BLaER1 treated with 17β-estradiol and CSF1 and Interleukin-3, amounts not matched to agents 10 nM and 100 nM (cell line): ENCODE data around the gene PRAC1.

Experiments
- H3K27ac ChIP-seq, 11 experiments: shearing (Covaris generic); formaldehyde crosslinking; 2 replicates each; pipeline ENCODE4 v1.8.1; 2022
- H3K27me3 ChIP-seq, 11 experiments: shearing (Covaris generic); formaldehyde crosslinking; 2 replicates each; pipeline ENCODE4 v1.8.1; 2022
- H3K36me3 ChIP-seq, 11 experiments: shearing (Covaris generic); formaldehyde crosslinking; 2 replicates each; pipeline ENCODE4 v1.8.1; 2022
- H3K4me1 ChIP-seq, 10 experiments: shearing (Covaris generic); formaldehyde crosslinking; 2 replicates each; pipeline ENCODE4 v1.8.1; 2022
- H3K4me2 ChIP-seq, 11 experiments: shearing (Covaris generic); formaldehyde crosslinking; 2 replicates each; pipeline ENCODE4 v1.8.1; 2022
- H3K4me3 ChIP-seq, 10 experiments: shearing (Covaris generic); formaldehyde crosslinking; 2 replicates each; pipeline ENCODE4 v1.8.1; 2022
- H3K9ac ChIP-seq, 11 experiments: shearing (Covaris generic); formaldehyde crosslinking; 2 replicates each; pipeline ENCODE4 v1.8.1; 2022
- H3K9me3 ChIP-seq, 11 experiments: shearing (Covaris generic); formaldehyde crosslinking; replicated peaks in 1 of 11; 2 replicates each; pipeline ENCODE4 v1.8.1; 2022
- H4K20me1 ChIP-seq, 11 experiments: shearing (Covaris generic); formaldehyde crosslinking; 2 replicates each; pipeline ENCODE4 v1.8.1; 2022
- Cebpa-rat ChIP-seq, 11 experiments: shearing (Covaris generic); IDR thresholded peaks; 2 replicates each; pipeline ENCODE4 v1.8.1; 2022

PRAC1 gene

DNA sequence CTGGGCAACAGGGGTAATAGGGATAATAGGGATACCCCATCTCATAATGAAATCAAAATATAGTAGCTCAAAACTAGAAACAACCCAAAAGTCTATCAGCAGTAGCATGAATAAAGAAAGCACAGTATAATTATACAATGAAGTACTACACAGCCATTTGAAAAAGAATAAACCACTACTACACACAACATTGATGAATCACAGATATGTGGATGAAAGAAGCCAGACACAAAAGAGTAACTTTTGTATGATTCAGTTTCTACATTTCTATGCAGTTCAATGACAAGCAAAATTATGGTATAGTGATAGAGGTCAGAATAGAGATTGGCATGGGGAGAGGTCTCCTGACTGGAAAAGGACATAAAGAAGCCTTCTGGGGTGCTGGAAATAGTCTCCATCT lies 9.0 kb upstream of the PRAC1 start:
- H3K27me3 ChIP-seq, result peaks cover 100% of the 10 kb centered on the region in 11 experiments
- H3K9ac ChIP-seq, result no peak overlapping the region
- H3K9me3 ChIP-seq, result 0 out of 22 replicates have a peak, but pooled peaks cover 0 to 2% (median 0%) of the 10 kb centered on the region in 11 experiments
- no peaks in the 10 kb centered on the region for H3K36me3 ChIP-seq
- peaks cover 0 to 91% (median 78%) of the 10 kb centered on the region in 11 experiments; a peak in 17 of 22 replicates for H4K20me1 ChIP-seq
- no peak overlapping the region for H3K27ac ChIP-seq
- H3K4me2 ChIP-seq, result no peak overlapping the region
- peaks cover 0 to 14% (median 0%) of the 10 kb centered on the region in 10 experiments; a peak in 4 of 20 replicates for H3K4me1 ChIP-seq
- H3K4me3 ChIP-seq, result no peak overlapping the region
- no peak for TF ChIP-seq Cebpa-rat (IDR thresholded peaks at IDR 0.05)

DNA sequence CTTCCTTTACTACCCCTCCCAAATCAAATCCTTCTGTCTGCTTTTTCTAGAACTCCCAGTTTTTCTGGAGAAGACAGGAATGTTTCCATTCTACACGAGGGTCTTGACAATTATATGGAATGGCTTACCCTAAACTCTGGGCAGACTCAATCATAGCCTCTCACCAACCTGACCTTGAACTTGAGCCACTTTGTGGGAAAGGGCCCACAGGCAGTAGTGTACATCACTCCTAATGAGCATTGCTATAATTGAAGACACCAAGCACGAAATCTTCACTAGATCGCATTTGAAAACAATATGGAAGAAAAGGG lies 7.9 kb upstream of the PRAC1 start:
- Histone ChIP-seq H4K20me1 (peaks cover 0 to 91% (median 79%) of the 10 kb centered on the region in 11 experiments; a peak in 18 of 22 replicates), H3K4me2 (no peak overlapping the region), H3K9ac (no peak overlapping the region), H3K36me3 (no peaks in the 10 kb centered on the region), H3K9me3 (no peaks in the 10 kb centered on the region), H3K27me3 (peaks cover 100% of the 10 kb centered on the region in 11 experiments), H3K27ac (no peak overlapping the region), H3K4me1 (peaks cover 0 to 14% (median 0%) of the 10 kb centered on the region in 10 experiments; a peak in 5 of 20 replicates), H3K4me3 (no peak overlapping the region)
- no peak for TF ChIP-seq Cebpa-rat (IDR thresholded peaks at IDR 0.05)

DNA sequence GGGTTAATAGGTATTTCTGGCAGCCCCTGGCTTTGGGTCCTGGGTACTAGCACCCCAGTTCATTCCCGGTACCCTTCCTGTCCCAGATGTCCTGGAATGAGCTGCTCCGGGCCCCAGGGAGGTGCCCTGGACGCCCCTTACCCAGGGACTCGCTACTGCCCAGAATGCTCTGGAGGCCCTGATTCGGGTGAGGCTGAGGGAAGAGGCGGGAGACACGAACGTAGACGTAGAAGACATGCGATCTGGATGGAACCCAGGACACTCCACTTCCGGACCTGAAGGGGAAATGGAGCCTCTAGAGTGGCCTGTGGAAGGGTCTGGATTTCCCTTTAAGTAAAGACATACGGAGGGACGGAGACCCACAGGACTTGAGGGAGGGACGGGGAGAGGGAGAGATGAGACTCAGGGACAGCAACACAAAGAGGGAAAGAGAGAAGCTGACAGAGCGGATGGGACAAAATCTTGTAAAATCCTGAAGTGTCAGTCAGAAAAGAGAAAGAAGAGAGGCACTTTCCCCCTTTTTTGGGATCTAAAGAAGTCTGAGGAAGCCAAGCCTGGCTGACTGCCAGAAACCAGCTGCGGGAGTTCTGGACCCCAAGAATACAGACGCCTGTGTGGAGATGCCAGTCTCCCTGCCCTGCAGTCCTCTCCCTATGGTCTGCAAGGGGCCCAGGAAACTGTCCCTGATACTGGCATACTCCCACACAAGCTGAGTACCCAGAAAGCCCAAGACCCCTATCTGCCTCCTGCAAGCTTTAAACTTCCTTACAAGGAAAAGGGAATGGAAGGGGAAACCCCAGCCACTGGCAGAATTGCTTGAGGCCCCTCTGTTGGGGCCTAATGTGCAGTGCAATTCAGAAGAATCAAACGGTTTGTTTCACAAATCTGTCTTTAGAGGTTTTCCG lies 7.3 kb upstream of the PRAC1 start:
- Histone ChIP-seq H3K4me3 (no peak overlapping the region), H3K9me3 (no peaks in the 10 kb centered on the region), H3K27ac (no peak overlapping the region), H3K4me1 (peaks cover 0 to 18% (median 0%) of the 10 kb centered on the region in 10 experiments; a peak in 5 of 20 replicates), H3K4me2 (peak overlapping the region in 2 of 11 experiments; percentile 53 to 65; a peak in 3 of 22 replicates), H4K20me1 (peaks cover 0 to 91% (median 79%) of the 10 kb centered on the region in 11 experiments; a peak in 18 of 22 replicates), H3K27me3 (peaks cover 100% of the 10 kb centered on the region in 11 experiments), H3K9ac (no peak overlapping the region), H3K36me3 (no peaks in the 10 kb centered on the region)
- TF ChIP-seq Cebpa-rat (IDR thresholded peaks at IDR 0.05), result no peak

DNA sequence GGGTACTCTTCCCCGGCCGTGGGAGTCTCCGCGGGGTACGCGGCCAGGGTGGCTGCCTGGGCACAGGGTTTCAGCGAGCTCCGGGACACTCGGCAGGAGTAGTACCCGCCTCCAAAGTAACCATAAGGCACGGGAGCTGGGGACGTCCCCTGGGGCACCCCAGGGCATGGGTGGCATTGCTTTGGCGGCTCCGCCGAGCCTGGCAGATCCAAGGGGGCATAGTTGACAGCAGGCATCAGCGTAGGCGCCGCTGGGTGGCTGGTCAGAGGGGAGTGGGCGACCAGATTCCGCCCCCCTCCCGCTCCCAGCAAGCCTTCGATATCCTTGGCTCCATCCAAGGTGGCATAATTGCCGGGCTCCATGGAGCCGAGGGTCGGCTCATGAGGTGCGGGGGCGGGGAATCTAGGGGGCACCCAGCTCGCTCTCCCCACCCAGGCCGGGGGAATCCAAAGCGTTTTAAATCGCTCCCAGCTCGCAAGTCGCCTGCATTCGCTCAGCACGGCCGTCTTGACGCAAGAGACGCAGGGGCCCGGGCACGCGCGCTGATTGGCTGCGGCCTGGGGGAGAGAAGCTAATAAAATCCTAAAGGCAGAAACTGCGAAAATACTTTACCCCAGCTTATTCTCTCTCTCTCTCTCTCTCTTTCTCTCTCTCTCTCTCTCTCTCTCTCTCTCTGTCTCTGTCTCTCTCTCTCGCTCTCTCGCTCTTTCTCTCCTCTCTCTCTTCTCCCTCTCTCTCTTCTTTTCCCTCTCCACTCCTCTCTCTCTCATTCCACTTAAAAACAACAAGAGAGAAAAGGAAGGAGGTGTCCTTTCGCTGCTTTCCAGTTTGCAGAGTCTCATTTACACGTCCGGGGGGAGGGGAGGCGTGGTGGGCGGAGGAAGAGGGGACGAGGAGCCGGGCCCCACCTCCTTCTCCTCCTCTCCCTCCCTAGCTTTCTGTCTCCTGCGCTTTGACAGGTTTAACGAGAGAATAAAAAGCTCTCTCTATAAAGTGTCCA lies 6.2 kb upstream of the PRAC1 start, which contains the start of gene HOXB13:
TSS of gene HOXB13 (minus strand) at position 519 of the 1,000 bp plus-strand sequence. CDS start at position 362, 157 bp downstream.
- peak within 1 kb of the TSS in 5 of 10 experiments; percentile 22 to 41 (median 32); a peak in 9 of 20 replicates for H3K4me3 ChIP-seq
- H3K27me3 ChIP-seq, result peaks cover 100% of the 10 kb centered on the region in 11 experiments
- H3K36me3 ChIP-seq, result no peaks in the 10 kb centered on the region
- H3K9me3 ChIP-seq, result no peaks in the 10 kb centered on the region
- TF ChIP-seq Cebpa-rat (IDR thresholded peaks at IDR 0.05), result no peak
- peak within 1 kb of the TSS in 8 of 11 experiments; percentile 24 to 80 (median 47); a peak in 13 of 22 replicates for H3K4me2 ChIP-seq
- no peak within 1 kb of the TSS for H3K27ac ChIP-seq
- no peak within 1 kb of the TSS for H3K9ac ChIP-seq
- H4K20me1 ChIP-seq, result peaks cover 0 to 91% (median 74%) of the 10 kb centered on the region in 11 experiments; a peak in 18 of 22 replicates
- peaks cover 0 to 27% (median 0%) of the 10 kb centered on the region in 10 experiments; a peak in 8 of 20 replicates for H3K4me1 ChIP-seq

- Histone ChIP-seq H3K4me3 (peak overlapping the region in 1 of 10 experiments; percentile 28; a peak in 1 of 20 replicates), H4K20me1 (peaks cover 0 to 91% (median 74%) of the 10 kb centered on the region in 11 experiments; a peak in 18 of 22 replicates), H3K9me3 (no peaks in the 10 kb centered on the region), H3K4me2 (no peak overlapping the region), H3K27ac (no peak overlapping the region), H3K9ac (no peak overlapping the region), H3K27me3 (peaks cover 100% of the 10 kb centered on the region in 11 experiments), H3K36me3 (no peaks in the 10 kb centered on the region), H3K4me1 (peaks cover 0 to 36% (median 2%) of the 10 kb centered on the region in 10 experiments; a peak in 8 of 20 replicates)
- no peak for TF ChIP-seq Cebpa-rat (IDR thresholded peaks at IDR 0.05)
Measured at GRCh38 chr17:48727415-48728175, 5.3 kb upstream of the PRAC1 start.

DNA sequence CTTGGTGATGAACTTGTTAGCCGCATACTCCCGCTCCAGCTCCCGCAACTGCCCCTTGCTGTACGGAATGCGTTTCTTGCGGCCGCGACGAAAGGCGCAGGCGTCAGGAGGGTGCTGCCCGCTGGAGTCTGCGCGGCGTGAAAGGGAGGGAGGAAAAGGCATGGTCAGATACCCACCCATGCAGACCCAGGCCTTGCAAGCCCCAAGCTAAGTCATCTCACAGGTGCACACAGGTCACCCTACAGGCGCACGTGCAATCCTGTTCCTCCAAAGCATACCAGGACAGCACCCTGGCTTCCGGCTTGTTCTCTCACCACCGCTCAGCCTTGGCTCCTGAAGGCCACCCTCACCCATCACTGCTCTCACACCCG lies 4.6 kb upstream of the PRAC1 start:
- no peak overlapping the region for H3K27ac ChIP-seq
- TF ChIP-seq Cebpa-rat (IDR thresholded peaks at IDR 0.05), result no peak
- H3K9me3 ChIP-seq, result no peaks in the 10 kb centered on the region
- no peak overlapping the region for H3K4me3 ChIP-seq
- H3K4me2 ChIP-seq, result no peak overlapping the region
- peaks cover 0 to 38% (median 2%) of the 10 kb centered on the region in 10 experiments; a peak in 8 of 20 replicates for H3K4me1 ChIP-seq
- no peaks in the 10 kb centered on the region for H3K36me3 ChIP-seq
- peaks cover 100% of the 10 kb centered on the region in 11 experiments for H3K27me3 ChIP-seq
- peaks cover 0 to 92% (median 75%) of the 10 kb centered on the region in 11 experiments; a peak in 18 of 22 replicates for H4K20me1 ChIP-seq
- no peak overlapping the region for H3K9ac ChIP-seq

GRCh38 chr17:48726114-48726915 lies 4.0 kb upstream of the PRAC1 start:
- H3K9me3 ChIP-seq, result no peaks in the 10 kb centered on the region
- no peak overlapping the region for H3K4me3 ChIP-seq
- H3K36me3 ChIP-seq, result no peaks in the 10 kb centered on the region
- no peak overlapping the region for H3K27ac ChIP-seq
- no peak overlapping the region for H3K4me2 ChIP-seq
- no peak overlapping the region for H3K9ac ChIP-seq
- H4K20me1 ChIP-seq, result peaks cover 0 to 91% (median 81%) of the 10 kb centered on the region in 11 experiments; a peak in 18 of 22 replicates
- TF ChIP-seq Cebpa-rat (IDR thresholded peaks at IDR 0.05), result no peak
- H3K4me1 ChIP-seq, result peaks cover 0 to 38% (median 2%) of the 10 kb centered on the region in 10 experiments; a peak in 8 of 20 replicates
- H3K27me3 ChIP-seq, result peaks cover 100% of the 10 kb centered on the region in 11 experiments
